ENCODE data around the gene THSD8. TPM values are rescaled to one million over a fixed set of nuclear protein-coding genes. Genes with fewer than 3 reads are reported as not detected.

The THSD8 gene
- total and polyA plus RNA-seq, 2 donors = 4.1 to 9.9 TPM

GRCh38 chr19:12767150-12767549 is 34.7 kb upstream of the THSD8 start:
- Histone ChIP-seq H3K27ac (ENCODE audit: low read depth in 1 of 2, low read length in 1 of 2) (no peak overlapping the region), H3K9me3 (ENCODE audit: control insufficient read depth in 2 of 2, insufficient read depth in 1 of 2, low read length in 1 of 2) (peaks cover 0 to 4% of the 10 kb centered on the region in 2 donors), H3K4me3 (ENCODE audit: low read length in 2 of 2) (no peak overlapping the region), H3K4me1 (ENCODE audit: control insufficient read depth in 2 of 2, insufficient read depth in 2 of 2, low read length in 2 of 2) (peaks cover 2 to 17% of the 10 kb centered on the region in 2 donors), H3K36me3 (ENCODE audit: control insufficient read depth in 2 of 2, insufficient read depth in 2 of 2, low read length in 1 of 2) (no peaks in the 10 kb centered on the region), H3K27me3 (ENCODE audit: control insufficient read depth in 2 of 2, insufficient read depth in 1 of 2, low read length in 1 of 2) (peaks cover 0 to 17% of the 10 kb centered on the region in 2 donors)
- WGBS = 98% methylated on average over 11 of the region's 11 CpGs
- DNase-seq (ENCODE audit: low read depth in 6 of 9, low spot score in 9 of 9) = no peak

- no peak for DNase-seq (ENCODE audit: low read depth in 6 of 9, low spot score in 9 of 9)
- no peak overlapping the region for H3K27ac ChIP-seq (ENCODE audit: low read depth in 1 of 2, low read length in 1 of 2)
- H3K27me3 ChIP-seq (ENCODE audit: control insufficient read depth in 2 of 2, insufficient read depth in 1 of 2, low read length in 1 of 2) = peaks cover 0 to 21% of the 10 kb centered on the region in 2 donors
- peaks cover 0 to 4% of the 10 kb centered on the region in 2 donors for H3K9me3 ChIP-seq (ENCODE audit: control insufficient read depth in 2 of 2, insufficient read depth in 1 of 2, low read length in 1 of 2)
- peaks cover 2 to 17% of the 10 kb centered on the region in 2 donors for H3K4me1 ChIP-seq (ENCODE audit: control insufficient read depth in 2 of 2, insufficient read depth in 2 of 2, low read length in 2 of 2)
- WGBS = 98% methylated on average over 15 of the region's 15 CpGs
- H3K36me3 ChIP-seq (ENCODE audit: control insufficient read depth in 2 of 2, insufficient read depth in 2 of 2, low read length in 1 of 2) = no peaks in the 10 kb centered on the region
- no peak overlapping the region for H3K4me3 ChIP-seq (ENCODE audit: low read length in 2 of 2)
Measured at GRCh38 chr19:12767666-12768065, 34.2 kb upstream of the THSD8 start.

DNA sequence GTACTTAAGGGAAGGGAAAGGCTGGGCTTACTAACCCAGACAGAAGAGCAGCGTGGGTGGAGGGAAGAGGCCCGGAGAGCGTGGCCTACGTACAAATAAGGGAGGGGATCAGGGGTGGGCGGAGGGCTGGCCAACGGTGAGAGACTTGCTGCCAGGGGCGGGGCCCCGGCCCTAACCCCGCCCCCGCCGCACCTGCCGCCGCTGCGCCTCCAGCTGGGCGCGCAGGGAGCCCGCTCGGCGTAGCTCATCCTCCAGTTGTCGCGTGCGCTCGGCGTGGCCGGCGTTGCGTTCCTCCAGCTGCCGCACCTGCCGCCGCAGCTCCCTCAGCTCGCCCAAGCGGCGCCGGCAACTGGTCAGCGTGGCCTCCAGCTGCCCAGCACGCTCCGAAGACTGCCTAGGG is 32.2 kb upstream of the THSD8 start:
- DNase-seq (ENCODE audit: low read depth in 6 of 9, low spot score in 9 of 9) = peak in 4 of 9 donors; percentile 59 to 78 (median 72)
- Histone ChIP-seq H3K9me3 (ENCODE audit: control insufficient read depth in 2 of 2, insufficient read depth in 1 of 2, low read length in 1 of 2) (peaks cover 0 to 4% of the 10 kb centered on the region in 2 donors), H3K27ac (ENCODE audit: low read depth in 1 of 2, low read length in 1 of 2) (no peak overlapping the region), H3K27me3 (ENCODE audit: control insufficient read depth in 2 of 2, insufficient read depth in 1 of 2, low read length in 1 of 2) (peaks cover 0 to 24% of the 10 kb centered on the region in 2 donors), H3K36me3 (ENCODE audit: control insufficient read depth in 2 of 2, insufficient read depth in 2 of 2, low read length in 1 of 2) (no peaks in the 10 kb centered on the region), H3K4me3 (ENCODE audit: low read length in 2 of 2) (no peak overlapping the region), H3K4me1 (ENCODE audit: control insufficient read depth in 2 of 2, insufficient read depth in 2 of 2, low read length in 2 of 2) (peaks cover 2 to 19% of the 10 kb centered on the region in 2 donors)
- 72% methylated on average over 37 of the region's 37 CpGs for WGBS

DNA sequence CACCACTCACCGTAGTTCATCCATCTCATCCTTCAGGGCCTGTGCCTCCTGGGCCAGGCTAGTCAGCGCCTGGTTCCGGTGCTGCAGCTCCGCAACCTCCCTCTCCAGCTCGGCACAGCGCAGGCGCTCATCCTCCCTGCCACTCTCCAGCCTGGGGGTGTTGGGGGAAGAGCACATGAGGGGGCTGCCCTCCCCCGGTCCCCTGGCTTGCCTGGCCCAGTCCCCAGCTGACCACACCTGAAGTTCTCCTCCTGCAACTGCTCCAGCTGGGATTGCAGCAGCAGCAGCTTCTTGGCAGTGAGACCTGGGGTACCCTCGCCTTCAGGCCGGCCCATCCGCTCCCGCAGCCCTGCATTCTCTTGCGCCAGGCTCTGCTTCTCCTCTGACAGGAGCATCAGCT is 30.9 kb upstream of the THSD8 start:
- H3K27me3 ChIP-seq (ENCODE audit: control insufficient read depth in 2 of 2, insufficient read depth in 1 of 2, low read length in 1 of 2) = peaks cover 0 to 20% of the 10 kb centered on the region in 2 donors
- no peak overlapping the region for H3K27ac ChIP-seq (ENCODE audit: low read depth in 1 of 2, low read length in 1 of 2)
- H3K9me3 ChIP-seq (ENCODE audit: control insufficient read depth in 2 of 2, insufficient read depth in 1 of 2, low read length in 1 of 2) = peaks cover 0 to 4% of the 10 kb centered on the region in 2 donors
- no peak for DNase-seq (ENCODE audit: low read depth in 6 of 9, low spot score in 9 of 9)
- WGBS = 98% methylated on average over 13 of the region's 13 CpGs
- H3K4me1 ChIP-seq (ENCODE audit: control insufficient read depth in 2 of 2, insufficient read depth in 2 of 2, low read length in 2 of 2) = peaks cover 6 to 27% of the 10 kb centered on the region in 2 donors
- H3K36me3 ChIP-seq (ENCODE audit: control insufficient read depth in 2 of 2, insufficient read depth in 2 of 2, low read length in 1 of 2) = no peaks in the 10 kb centered on the region
- H3K4me3 ChIP-seq (ENCODE audit: low read length in 2 of 2) = no peak overlapping the region

DNA sequence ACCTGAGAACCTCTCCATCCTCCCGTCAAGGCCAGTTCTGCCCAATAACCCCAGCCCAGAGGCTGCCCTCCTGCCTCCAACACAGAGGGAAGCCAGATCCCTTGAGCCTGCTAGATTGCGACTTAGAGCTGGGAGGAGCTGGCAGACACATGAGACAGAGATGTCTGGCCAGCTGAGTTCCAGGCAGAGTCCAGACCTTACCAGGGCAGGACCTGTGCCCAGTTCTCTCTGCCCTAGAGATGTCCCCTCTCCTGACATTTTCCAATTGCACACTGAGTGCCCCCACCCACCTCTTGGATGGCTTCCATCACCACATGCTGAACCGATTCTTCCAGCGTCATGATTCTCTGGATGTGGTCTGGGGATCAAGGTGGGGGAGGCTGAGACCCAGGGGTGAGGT is 29.5 kb upstream of the THSD8 start:
- Histone ChIP-seq H3K27me3 (ENCODE audit: control insufficient read depth in 2 of 2, insufficient read depth in 1 of 2, low read length in 1 of 2) (peaks cover 0 to 15% of the 10 kb centered on the region in 2 donors), H3K9me3 (ENCODE audit: control insufficient read depth in 2 of 2, insufficient read depth in 1 of 2, low read length in 1 of 2) (peaks cover 0 to 4% of the 10 kb centered on the region in 2 donors), H3K4me3 (ENCODE audit: low read length in 2 of 2) (no peak overlapping the region), H3K36me3 (ENCODE audit: control insufficient read depth in 2 of 2, insufficient read depth in 2 of 2, low read length in 1 of 2) (no peaks in the 10 kb centered on the region), H3K4me1 (ENCODE audit: control insufficient read depth in 2 of 2, insufficient read depth in 2 of 2, low read length in 2 of 2) (peaks cover 6 to 29% of the 10 kb centered on the region in 2 donors), H3K27ac (ENCODE audit: low read depth in 1 of 2, low read length in 1 of 2) (no peak overlapping the region)
- DNase-seq (ENCODE audit: low read depth in 6 of 9, low spot score in 9 of 9) = no peak
- 94% methylated on average over 4 of the region's 4 CpGs for WGBS

DNA sequence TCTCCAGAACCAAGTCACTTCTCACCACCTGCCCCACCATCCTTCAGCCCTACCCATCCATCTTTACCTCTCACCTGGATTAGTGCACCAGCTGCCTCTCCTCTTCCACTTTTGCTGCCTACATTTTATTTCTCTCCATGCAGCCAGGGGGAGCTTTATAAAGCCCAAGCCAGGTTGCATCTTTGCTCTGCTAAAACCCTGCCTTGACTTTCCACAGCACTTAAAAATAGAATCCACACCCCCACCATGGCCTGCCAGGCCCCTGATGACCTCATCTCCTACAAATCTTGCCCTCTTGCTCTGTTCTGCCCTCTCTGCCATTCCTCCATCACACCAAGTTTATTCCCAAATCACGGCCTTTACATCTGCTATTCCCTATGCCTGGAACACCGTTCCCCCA is 28.3 kb upstream of the THSD8 start:
- DNase-seq (ENCODE audit: low read depth in 6 of 9, low spot score in 9 of 9) = peak in 1 of 9 donors; percentile 35
- Histone ChIP-seq H3K4me1 (ENCODE audit: control insufficient read depth in 2 of 2, insufficient read depth in 2 of 2, low read length in 2 of 2) (peaks cover 9 to 42% of the 10 kb centered on the region in 2 donors), H3K27me3 (ENCODE audit: control insufficient read depth in 2 of 2, insufficient read depth in 1 of 2, low read length in 1 of 2) (peaks cover 0 to 15% of the 10 kb centered on the region in 2 donors), H3K27ac (ENCODE audit: low read depth in 1 of 2, low read length in 1 of 2) (no peak overlapping the region), H3K9me3 (ENCODE audit: control insufficient read depth in 2 of 2, insufficient read depth in 1 of 2, low read length in 1 of 2) (peaks cover 0 to 4% of the 10 kb centered on the region in 2 donors), H3K4me3 (ENCODE audit: low read length in 2 of 2) (no peak overlapping the region), H3K36me3 (ENCODE audit: control insufficient read depth in 2 of 2, insufficient read depth in 2 of 2, low read length in 1 of 2) (no peaks in the 10 kb centered on the region)
- WGBS = over 99% methylated on average over 2 of the region's 2 CpGs

GRCh38 chr19:12774588-12775555 is 27.0 kb upstream of the THSD8 start, which contains the start of gene HOOK2:
Gene HOOK2 (minus strand): TSS chr19:12775552. CDS start chr19:12775449, 103 bp downstream.
- Histone ChIP-seq H3K9me3 (ENCODE audit: control insufficient read depth in 2 of 2, insufficient read depth in 1 of 2, low read length in 1 of 2) (peaks cover 0 to 4% of the 10 kb centered on the region in 2 donors), H3K27me3 (ENCODE audit: control insufficient read depth in 2 of 2, insufficient read depth in 1 of 2, low read length in 1 of 2) (peaks cover 0 to 14% of the 10 kb centered on the region in 2 donors), H3K4me3 (ENCODE audit: low read length in 2 of 2) (peak within 1 kb of the TSS; percentile 50 to 63), H3K36me3 (ENCODE audit: control insufficient read depth in 2 of 2, insufficient read depth in 2 of 2, low read length in 1 of 2) (no peaks in the 10 kb centered on the region), H3K4me1 (ENCODE audit: control insufficient read depth in 2 of 2, insufficient read depth in 2 of 2, low read length in 2 of 2) (peaks cover 9 to 48% of the 10 kb centered on the region in 2 donors), H3K27ac (ENCODE audit: low read depth in 1 of 2, low read length in 1 of 2) (peak within 1 kb of the TSS; percentile 24 to 74)
- 26% methylated on average over 58 of the region's 58 CpGs for WGBS
- DNase-seq (ENCODE audit: low read depth in 6 of 9, low spot score in 9 of 9) = peak in 1 of 9 donors; percentile 25

- Histone ChIP-seq H3K9me3 (ENCODE audit: control insufficient read depth in 2 of 2, insufficient read depth in 1 of 2, low read length in 1 of 2) (no peaks in the 10 kb centered on the region), H3K27ac (ENCODE audit: low read depth in 1 of 2, low read length in 1 of 2) (peak overlapping the region; percentile 90 to 92), H3K27me3 (ENCODE audit: control insufficient read depth in 2 of 2, insufficient read depth in 1 of 2, low read length in 1 of 2) (peaks cover 0 to 5% of the 10 kb centered on the region in 2 donors), H3K4me1 (ENCODE audit: control insufficient read depth in 2 of 2, insufficient read depth in 2 of 2, low read length in 2 of 2) (peaks cover 11 to 53% of the 10 kb centered on the region in 2 donors), H3K36me3 (ENCODE audit: control insufficient read depth in 2 of 2, insufficient read depth in 2 of 2, low read length in 1 of 2) (no peaks in the 10 kb centered on the region), H3K4me3 (ENCODE audit: low read length in 2 of 2) (peak overlapping the region; percentile 73 to 74)
- 15% methylated on average over 43 of the region's 43 CpGs for WGBS
- peak in 5 of 9 donors; percentile 61 to 84 (median 76) for DNase-seq (ENCODE audit: low read depth in 6 of 9, low spot score in 9 of 9)
Measured at GRCh38 chr19:12777217-12778016, 24.5 kb upstream of the THSD8 start.
